NCI-H2196 treated with DMSO at 0.1 percent for 48 hours (cell line): ENCODE measurements around the gene MRRF.

Experiments used
- DNase-seq: peaks from one replicate; lab custom pipeline; 2025; ENCODE audit not compliant: unreplicated experiment; lab: John Stamatoyannopoulos, UW

The MRRF gene

GRCh38 chr9:122264360-122265148 lies at the start of gene MRRF, which contains the start of gene RBM18:
MRRF (plus strand) TSS chr9:122264882; CDS start chr9:122270892, 6,010 bp downstream.
RBM18 (minus strand) TSS chr9:122264840; CDS start chr9:122261492, 3,348 bp downstream.
- DNase-seq, result peak; percentile 79

GRCh38 chr9:122215663-122216062 lies 49.0 kb upstream of the MRRF start:
- no peak for DNase-seq

GRCh38 chr9:122216138-122216797 lies 48.4 kb upstream of the MRRF start:
- no peak for DNase-seq

GRCh38 chr9:122216798-122217418 lies 47.8 kb upstream of the MRRF start:
- no peak for DNase-seq

GRCh38 chr9:122217640-122218039 lies 47.0 kb upstream of the MRRF start:
- no peak for DNase-seq

- DNase-seq, result no peak
Observed at GRCh38 chr9:122218071-122218934, 46.4 kb upstream of the MRRF start.

- DNase-seq, result no peak
Observed at GRCh38 chr9:122218935-122219855, 45.5 kb upstream of the MRRF start.

GRCh38 chr9:122219856-122220672 lies 44.6 kb upstream of the MRRF start:
- no peak for DNase-seq

GRCh38 chr9:122220673-122221182 lies 44.0 kb upstream of the MRRF start:
- DNase-seq, result no peak

- DNase-seq, result no peak
Observed at GRCh38 chr9:122221183-122221811, 43.4 kb upstream of the MRRF start.

- DNase-seq, result no peak
Observed at GRCh38 chr9:122222791-122223190, 41.9 kb upstream of the MRRF start.

- no peak for DNase-seq
Observed at GRCh38 chr9:122223435-122223834, 41.2 kb upstream of the MRRF start.

- DNase-seq, result no peak
Observed at GRCh38 chr9:122225312-122226141, 39.2 kb upstream of the MRRF start.

- no peak for DNase-seq
Observed at GRCh38 chr9:122226142-122226757, 38.4 kb upstream of the MRRF start.

- no peak for DNase-seq
Observed at GRCh38 chr9:122226758-122227574, 37.7 kb upstream of the MRRF start.

- no peak for DNase-seq
Observed at GRCh38 chr9:122227575-122227900, 37.1 kb upstream of the MRRF start.
